GM19035 (cell line): ENCODE data around the gene PEX11B.

ENCODE experiments used
- ATAC-seq: cut with Tn5 transposase; IDR thresholded peaks from one replicate; pipeline ENCODE4 v1.9.1; 2021; ENCODE audit not compliant: unreplicated experiment

Gene PEX11B

DNA sequence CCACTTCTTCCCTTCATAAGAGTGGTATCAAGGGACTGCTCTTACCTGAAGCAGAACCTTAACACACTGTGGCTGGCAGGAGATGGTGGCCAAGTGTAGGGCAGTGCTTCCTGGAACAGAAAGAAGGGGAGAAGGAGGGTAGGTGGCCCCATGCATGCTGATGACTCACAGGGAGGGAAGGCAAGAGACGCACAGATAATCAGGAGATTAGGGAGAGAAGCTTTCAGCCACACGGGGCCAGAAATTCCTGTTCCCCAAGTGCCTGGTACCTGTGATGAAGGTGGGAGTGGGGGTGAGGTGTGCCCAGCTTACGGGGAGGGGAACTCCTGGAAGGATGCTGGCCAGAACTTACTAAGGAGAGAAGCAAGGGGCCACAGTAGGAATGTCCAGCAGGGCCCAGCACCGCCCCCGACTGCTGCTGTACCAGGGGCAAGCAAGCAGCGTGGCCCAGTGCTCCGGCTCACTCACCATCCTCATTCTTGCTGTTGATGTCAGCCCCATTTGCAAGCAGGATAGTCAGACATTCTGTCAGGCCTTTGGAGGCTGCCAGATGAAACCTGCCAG lies 40.5 kb downstream of the PEX11B start:
- no peak for ATAC-seq

DNA sequence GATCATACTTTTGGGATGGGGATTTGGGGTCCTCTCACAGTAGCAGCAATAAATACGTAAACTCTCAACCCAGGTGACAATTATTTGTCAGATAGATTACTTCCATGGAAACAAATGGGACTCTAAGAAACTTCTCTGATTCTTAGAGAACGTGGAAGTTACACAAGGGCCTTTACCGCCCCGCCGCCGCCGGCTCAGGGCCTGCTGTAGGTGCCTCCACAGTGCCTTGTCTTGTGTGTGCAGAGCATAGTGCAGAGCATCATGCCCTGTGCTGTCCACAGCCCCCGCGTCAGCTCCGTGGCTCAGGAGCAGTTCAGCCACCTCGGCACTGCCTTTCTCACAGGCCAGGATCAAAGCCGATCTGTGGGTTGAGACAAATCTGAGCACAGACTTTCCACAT lies 43.9 kb downstream of the PEX11B start:
- no peak for ATAC-seq

DNA sequence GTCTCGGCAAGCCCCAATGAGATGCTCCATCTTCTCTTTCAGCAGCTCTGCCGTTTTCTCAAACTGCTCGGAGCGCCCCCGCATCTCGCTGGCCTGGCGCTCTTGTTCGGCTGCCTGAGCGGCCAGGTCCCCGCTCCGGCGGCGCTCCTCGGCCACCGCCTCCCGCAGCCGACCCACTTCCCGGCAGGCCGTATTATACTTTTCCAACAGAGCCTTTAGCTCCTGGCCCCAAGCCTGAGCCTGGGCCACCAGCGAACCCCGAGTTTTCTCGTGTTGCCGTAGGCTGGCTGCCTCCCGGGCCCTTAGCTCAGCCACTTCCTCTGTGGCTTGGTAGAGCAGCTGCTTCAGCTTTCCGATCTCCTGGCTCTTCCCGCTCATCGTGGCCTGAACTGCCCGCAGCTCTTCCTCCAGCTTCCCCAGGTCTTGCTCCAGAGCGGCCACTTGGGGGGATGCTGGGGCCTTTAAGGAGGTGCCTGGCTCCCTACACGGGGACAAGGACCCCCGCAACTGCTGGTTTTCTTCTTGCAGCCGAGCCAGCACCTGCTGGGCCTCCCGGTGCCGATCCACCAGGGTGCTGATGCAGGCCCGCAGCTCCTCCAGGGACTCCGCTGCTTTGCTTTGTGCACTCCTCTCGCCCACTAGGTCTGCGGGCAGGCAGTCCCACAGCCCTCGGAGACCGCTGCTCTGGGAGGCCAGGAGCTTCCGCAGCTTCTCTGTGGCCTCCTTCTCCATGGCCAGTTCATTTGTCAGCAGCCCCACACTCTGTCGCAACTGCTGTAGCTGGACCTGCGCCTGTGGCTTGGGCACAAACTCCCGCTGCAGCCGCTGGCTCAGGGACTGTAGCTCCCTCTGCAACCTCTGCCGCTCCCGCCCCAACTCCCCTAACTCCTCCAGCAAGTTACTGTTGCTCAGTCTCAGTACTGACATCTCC lies 46.3 kb downstream of the PEX11B start:
- ATAC-seq = no peak

DNA sequence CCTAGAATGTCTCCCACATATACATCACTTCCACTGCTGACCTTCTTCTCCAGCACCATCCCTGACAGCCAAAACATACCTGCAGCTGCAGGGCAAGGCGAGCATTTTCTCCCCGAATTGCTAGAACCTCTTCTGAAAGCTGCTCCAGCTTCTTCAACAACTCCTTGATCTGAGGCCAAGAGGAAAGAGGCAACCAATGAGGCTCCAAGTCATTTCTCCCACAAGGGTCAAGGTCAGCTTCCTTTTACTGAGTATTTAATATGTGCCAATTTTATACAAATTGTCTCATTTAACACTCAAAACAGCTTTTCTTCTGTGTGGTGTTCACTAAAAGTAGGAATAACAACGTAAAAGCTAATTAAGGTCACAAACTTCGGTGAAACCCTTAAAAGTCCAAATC lies 50.3 kb downstream of the PEX11B start:
- ATAC-seq = no peak

GRCh38 chr1:145863282-145864018 lies 55.1 kb downstream of the PEX11B start:
- no peak for ATAC-seq
